NCI-H524 (cell line): Measurements from ENCODE around the gene NT5C2.
"Not testable (repeated sequence)": the region's sequence is repeated elsewhere in the genome, so short reads cannot be mapped to it uniquely, and the experiment has no call there.

Source experiments
- DNase-seq, 2 experiments: peaks; one replicate each; lab custom pipeline; 2025; lab: John Stamatoyannopoulos, UW

The NT5C2 gene

GRCh38 chr10:103163766-103164403 is 29.2 kb downstream of the NT5C2 start:
- DNase-seq = not testable (repeated sequence)

GRCh38 chr10:103157246-103157645 is 35.8 kb downstream of the NT5C2 start:
- no peak for DNase-seq

- DNase-seq = no peak
Measured at GRCh38 chr10:103155471-103156085, 37.5 kb downstream of the NT5C2 start.

GRCh38 chr10:103154521-103155299 is 38.4 kb downstream of the NT5C2 start:
- peak in 1 of 2 experiments; percentile 9 for DNase-seq

- DNase-seq = no peak
Measured at GRCh38 chr10:103153302-103154197, 39.5 kb downstream of the NT5C2 start.

GRCh38 chr10:103149991-103150622 is 43.0 kb downstream of the NT5C2 start:
- DNase-seq = no peak

- DNase-seq = no peak
Measured at GRCh38 chr10:103147645-103148044, 45.4 kb downstream of the NT5C2 start.

GRCh38 chr10:103145860-103146466 is 47.1 kb downstream of the NT5C2 start:
- peak in 1 of 2 experiments; percentile 7 for DNase-seq

GRCh38 chr10:103145046-103145445 is 48.0 kb downstream of the NT5C2 start:
- no peak for DNase-seq

GRCh38 chr10:103144041-103144440 is 49.0 kb downstream of the NT5C2 start:
- DNase-seq = no peak

GRCh38 chr10:103143641-103144040 is 49.4 kb downstream of the NT5C2 start:
- DNase-seq = not testable (repeated sequence)

- no peak for DNase-seq
Measured at GRCh38 chr10:103141950-103142349, 51.1 kb downstream of the NT5C2 start.

- DNase-seq = no peak
Measured at GRCh38 chr10:103140469-103140868, 52.6 kb downstream of the NT5C2 start.

- no peak for DNase-seq
Measured at GRCh38 chr10:103139803-103140202, 53.3 kb downstream of the NT5C2 start.

- not testable (repeated sequence) for DNase-seq
Measured at GRCh38 chr10:103135168-103135567, 57.9 kb downstream of the NT5C2 start.

GRCh38 chr10:103130910-103131309 is 62.2 kb downstream of the NT5C2 start:
- no peak for DNase-seq

GRCh38 chr10:103130180-103130579 is 62.9 kb downstream of the NT5C2 start:
- not testable (repeated sequence) for DNase-seq

- no peak for DNase-seq
Measured at GRCh38 chr10:103127241-103127640, 65.8 kb downstream of the NT5C2 start.

GRCh38 chr10:103125323-103126267 is 67.5 kb downstream of the NT5C2 start:
- peak; percentile 27 to 68 for DNase-seq
